T-helper 2 cell treated with Interferon-gamma antibody and Interleukin-4, amounts not matched to agents 100 ng/mL and 5 ng/mL, for 36 hours (primary cell): ENCODE data around the gene DYNC2H1. TPM values are rescaled to one million over a fixed set of nuclear protein-coding genes. Genes with fewer than 3 reads are reported as not detected.

Experiments used
- intact Hi-C: fragments of 100-400 bp; cut with micrococcal nuclease; formaldehyde crosslinking; loops from one replicate; pipeline ENCODE4 v1.15.1; 2023
- total RNA-seq: library from RNA; stranded (reverse); gene quantifications from 2 replicates; pipeline ENCODE4 v1.2.3, GENCODE V29; 2022

Gene DYNC2H1, protein sequence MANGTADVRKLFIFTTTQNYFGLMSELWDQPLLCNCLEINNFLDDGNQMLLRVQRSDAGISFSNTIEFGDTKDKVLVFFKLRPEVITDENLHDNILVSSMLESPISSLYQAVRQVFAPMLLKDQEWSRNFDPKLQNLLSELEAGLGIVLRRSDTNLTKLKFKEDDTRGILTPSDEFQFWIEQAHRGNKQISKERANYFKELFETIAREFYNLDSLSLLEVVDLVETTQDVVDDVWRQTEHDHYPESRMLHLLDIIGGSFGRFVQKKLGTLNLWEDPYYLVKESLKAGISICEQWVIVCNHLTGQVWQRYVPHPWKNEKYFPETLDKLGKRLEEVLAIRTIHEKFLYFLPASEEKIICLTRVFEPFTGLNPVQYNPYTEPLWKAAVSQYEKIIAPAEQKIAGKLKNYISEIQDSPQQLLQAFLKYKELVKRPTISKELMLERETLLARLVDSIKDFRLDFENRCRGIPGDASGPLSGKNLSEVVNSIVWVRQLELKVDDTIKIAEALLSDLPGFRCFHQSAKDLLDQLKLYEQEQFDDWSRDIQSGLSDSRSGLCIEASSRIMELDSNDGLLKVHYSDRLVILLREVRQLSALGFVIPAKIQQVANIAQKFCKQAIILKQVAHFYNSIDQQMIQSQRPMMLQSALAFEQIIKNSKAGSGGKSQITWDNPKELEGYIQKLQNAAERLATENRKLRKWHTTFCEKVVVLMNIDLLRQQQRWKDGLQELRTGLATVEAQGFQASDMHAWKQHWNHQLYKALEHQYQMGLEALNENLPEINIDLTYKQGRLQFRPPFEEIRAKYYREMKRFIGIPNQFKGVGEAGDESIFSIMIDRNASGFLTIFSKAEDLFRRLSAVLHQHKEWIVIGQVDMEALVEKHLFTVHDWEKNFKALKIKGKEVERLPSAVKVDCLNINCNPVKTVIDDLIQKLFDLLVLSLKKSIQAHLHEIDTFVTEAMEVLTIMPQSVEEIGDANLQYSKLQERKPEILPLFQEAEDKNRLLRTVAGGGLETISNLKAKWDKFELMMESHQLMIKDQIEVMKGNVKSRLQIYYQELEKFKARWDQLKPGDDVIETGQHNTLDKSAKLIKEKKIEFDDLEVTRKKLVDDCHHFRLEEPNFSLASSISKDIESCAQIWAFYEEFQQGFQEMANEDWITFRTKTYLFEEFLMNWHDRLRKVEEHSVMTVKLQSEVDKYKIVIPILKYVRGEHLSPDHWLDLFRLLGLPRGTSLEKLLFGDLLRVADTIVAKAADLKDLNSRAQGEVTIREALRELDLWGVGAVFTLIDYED (N-terminal part only)
- total RNA-seq, result 0.68 and 0.70 TPM in 2 replicates

GRCh38 chr11:103108933-103109817 lies at the start of gene DYNC2H1:
Gene DYNC2H1 (plus strand): TSS chr11:103109426. CDS start chr11:103109575, 149 bp downstream.
- intact Hi-C loops, result loop anchor here (1.0 to 10.0 kb wide), 4 partner anchors 17 to 1194 kb away; partner anchors contain the start of genes ANGPTL5, CEP126 and DCUN1D5

GRCh38 chr11:103061656-103062055 lies 47.6 kb upstream of the DYNC2H1 start:
- intact Hi-C loops, result no loop called here

GRCh38 chr11:103067118-103067517 lies 42.1 kb upstream of the DYNC2H1 start:
- intact Hi-C loops, result no loop called here

- intact Hi-C loops, result no loop called here
These were observed 39.9 kb upstream of the DYNC2H1 start for GRCh38 chr11:103069367-103069766.

DNA sequence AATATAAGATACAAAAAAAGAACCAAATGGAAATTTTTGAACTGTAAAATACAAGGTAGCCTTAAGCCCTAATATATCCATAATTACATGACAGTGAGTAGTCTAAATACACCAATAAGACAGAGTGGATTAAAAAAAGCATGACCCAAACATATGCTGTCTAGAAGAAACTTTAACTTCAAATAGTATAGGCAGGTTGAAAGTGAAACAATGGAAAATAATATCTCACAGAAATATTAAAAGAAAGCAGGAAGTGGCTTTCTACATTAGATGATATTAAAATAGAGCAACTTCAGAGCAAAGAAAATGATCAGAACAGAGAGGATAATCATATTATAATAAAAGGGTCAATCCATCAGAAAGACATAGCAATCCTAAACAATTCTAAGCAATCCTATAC lies 39.1 kb upstream of the DYNC2H1 start:
- intact Hi-C loops, result loop anchor here (1.0 kb wide), 2 partner anchors 22 to 34 kb away; partner anchors contain the start of gene DCUN1D5

GRCh38 chr11:103071008-103071407 lies 38.2 kb upstream of the DYNC2H1 start:
- intact Hi-C loops, result no loop called here

GRCh38 chr11:103076361-103076760 lies 32.9 kb upstream of the DYNC2H1 start:
- intact Hi-C loops, result no loop called here

- intact Hi-C loops, result no loop called here
These were observed 31.7 kb upstream of the DYNC2H1 start for GRCh38 chr11:103077554-103077953.

DNA sequence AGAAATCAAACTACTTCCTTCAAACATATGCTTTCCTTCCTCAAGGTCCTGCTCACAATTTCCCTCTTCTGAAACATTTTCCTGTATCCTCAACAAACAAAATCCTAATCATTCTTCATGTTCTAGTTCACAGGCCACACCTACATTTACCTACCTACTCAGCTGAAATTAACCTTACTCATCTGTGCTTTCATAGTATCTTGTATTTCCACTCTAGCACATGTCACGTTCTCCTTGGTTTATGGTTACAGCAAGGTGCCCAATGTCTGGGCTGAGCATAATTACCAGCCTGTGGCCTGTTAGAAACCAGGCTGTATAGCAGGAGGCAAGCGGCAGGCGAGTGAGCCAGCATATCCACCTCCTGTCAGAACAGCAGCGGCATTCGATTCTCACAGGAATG lies 30.5 kb upstream of the DYNC2H1 start:
- intact Hi-C loops, result no loop called here

DNA sequence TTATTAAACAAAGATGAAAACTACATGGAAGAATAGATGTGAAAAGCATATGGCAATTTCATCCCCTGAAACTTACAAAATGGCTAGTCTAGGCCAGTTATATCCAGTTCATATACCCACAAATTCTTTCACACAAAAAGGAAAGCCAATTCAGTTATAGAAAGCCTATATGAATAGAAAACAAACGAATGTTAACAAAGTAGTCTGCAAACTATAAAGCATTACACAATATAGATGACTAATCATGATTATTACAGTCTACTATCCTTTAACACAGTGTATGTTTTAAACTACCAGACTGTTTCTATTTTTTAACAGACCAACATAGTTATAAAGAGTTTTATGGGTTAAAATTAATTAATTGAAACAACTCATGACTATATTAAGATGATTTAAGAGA lies 29.4 kb upstream of the DYNC2H1 start:
- intact Hi-C loops, result no loop called here

GRCh38 chr11:103085758-103086365 lies 23.4 kb upstream of the DYNC2H1 start:
- intact Hi-C loops, result no loop called here

- intact Hi-C loops, result no loop called here
These were observed 22.8 kb upstream of the DYNC2H1 start for GRCh38 chr11:103086461-103086860.

- intact Hi-C loops, result loop anchor here (5.0 kb wide), 1 partner anchor 34 kb away; no protein-coding TSS in a partner anchor
These were observed 18.0 kb upstream of the DYNC2H1 start for GRCh38 chr11:103091064-103091800.

- intact Hi-C loops, result loop anchor here (1.0 to 5.0 kb wide), 4 partner anchors 17 to 56 kb away; partner anchors contain the start of gene DYNC2H1
These were observed 17.3 kb upstream of the DYNC2H1 start, which contains the start of gene DCUN1D5 for GRCh38 chr11:103091801-103092524. Gene DCUN1D5 (minus strand): TSS chr11:103092160. CDS start chr11:103091872, 288 bp downstream.

DNA sequence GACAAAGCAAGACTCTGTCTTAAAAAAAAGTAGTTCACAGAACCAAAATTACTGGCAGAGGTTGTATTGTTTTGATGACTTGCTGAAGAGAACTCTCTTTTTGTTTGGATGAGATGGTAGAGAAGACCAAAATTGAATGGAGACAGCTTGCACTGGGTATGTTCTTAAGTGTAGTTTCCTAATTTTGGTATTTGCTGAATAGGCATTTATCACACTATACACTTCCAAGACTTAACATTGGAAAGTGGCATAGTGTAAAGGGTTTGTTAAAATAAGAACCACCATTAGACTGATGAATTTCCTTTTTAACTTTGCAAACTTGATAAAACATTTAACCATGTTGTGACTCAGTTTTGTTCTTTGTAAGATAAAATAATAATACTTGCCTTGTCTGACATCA lies 11.9 kb upstream of the DYNC2H1 start:
- intact Hi-C loops, result no loop called here

DNA sequence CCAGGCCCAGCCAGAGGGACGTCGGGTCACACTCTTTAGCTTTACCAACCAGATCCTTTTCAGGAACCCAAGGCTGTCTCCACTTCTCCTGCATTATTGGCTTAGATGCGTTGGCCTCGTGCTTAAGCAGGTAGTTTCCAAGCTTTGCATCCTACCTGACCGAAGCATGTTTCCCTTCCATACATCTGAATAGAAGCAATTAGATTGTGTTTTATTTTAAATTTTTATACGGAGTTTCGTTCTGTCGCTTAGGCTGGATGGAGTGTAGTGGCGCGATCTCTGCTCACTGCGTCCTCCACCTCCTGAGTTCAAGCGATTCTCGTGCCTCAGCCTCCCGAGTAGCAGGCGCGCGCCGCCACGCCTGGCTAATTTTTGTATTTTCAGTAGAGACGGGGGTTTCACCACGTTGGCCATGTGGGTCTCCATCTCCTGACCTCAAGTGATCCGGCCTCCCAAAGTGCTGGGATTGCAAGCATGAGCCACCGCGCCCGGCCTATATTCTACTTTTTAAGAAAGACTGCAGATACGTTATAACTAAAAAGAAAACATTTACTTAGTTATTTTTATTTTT lies 677 bp downstream of the DYNC2H1 start:
- intact Hi-C loops, result loop anchor here (1.0 to 10.0 kb wide), 4 partner anchors 18 to 1195 kb away; partner anchors contain the start of genes ANGPTL5, CEP126 and DCUN1D5

DNA sequence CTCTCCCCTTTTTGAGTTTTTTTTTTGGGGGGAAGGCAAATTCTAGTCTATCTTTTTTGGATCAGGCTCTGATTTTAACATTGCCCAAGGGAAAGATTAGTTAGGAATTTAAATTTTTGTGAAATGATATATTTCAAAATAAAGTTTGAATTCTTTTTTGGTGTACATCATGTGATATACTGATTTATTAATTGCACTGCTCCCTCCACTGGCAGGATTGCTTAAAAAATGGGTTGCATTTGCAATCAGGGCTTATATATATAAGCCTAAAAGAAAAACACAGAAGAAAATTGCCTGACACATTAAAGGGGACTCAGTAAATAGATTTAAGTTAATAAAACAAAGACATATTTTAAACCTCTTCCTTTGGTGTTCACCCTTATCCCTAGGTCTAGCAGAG lies 1.2 kb downstream of the DYNC2H1 start:
- intact Hi-C loops, result no loop called here

- intact Hi-C loops, result no loop called here
These were observed 2.2 kb downstream of the DYNC2H1 start for GRCh38 chr11:103111400-103111799.
